Measurements from ENCODE around the gene TFPI. TPM values are rescaled to one million over a fixed set of nuclear protein-coding genes. Genes with fewer than 3 reads are reported as not detected.

TFPI gene
- total RNA-seq, 2 donors from 2014 or later = 8.8 to 23.4 TPM

DNA sequence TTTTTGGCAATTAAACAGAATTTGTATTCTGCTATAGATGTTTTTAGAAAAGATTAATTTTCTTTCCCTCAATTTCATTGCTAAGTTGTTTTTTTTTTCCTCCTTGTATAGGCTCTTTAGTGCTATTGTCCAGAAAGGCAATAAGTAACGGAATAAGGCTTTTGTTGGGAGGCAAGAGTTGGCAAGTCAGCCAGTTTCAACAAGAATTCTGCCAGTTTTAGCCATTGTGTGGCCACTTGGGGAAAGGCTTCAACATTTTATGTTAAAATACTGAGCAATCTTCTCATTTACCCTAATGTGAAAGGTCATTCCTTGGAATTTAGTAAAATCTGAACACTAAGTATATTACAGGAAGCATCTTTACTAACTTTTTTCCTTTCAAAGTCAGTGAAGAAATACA is 115.8 kb downstream of the TFPI start:
- H3K27me3 ChIP-seq = no peaks in the 10 kb centered on the region
- DNase-seq = no peak
- intact Hi-C loops (cut with DNase I) = no loop called here
- no peak overlapping the region for H3K4me3 ChIP-seq
- H3K4me1 ChIP-seq = no peaks in the 10 kb centered on the region
- no peaks in the 10 kb centered on the region for H3K36me3 ChIP-seq
- no peak for TF ChIP-seq CTCF (IDR thresholded peaks at IDR 0.05)
- no peak overlapping the region for H3K9ac ChIP-seq (ENCODE audit: low read depth in 2 of 2, low read length in 2 of 2)
- H3K27ac ChIP-seq = no peak overlapping the region
- no peaks in the 10 kb centered on the region for H3K9me3 ChIP-seq

DNA sequence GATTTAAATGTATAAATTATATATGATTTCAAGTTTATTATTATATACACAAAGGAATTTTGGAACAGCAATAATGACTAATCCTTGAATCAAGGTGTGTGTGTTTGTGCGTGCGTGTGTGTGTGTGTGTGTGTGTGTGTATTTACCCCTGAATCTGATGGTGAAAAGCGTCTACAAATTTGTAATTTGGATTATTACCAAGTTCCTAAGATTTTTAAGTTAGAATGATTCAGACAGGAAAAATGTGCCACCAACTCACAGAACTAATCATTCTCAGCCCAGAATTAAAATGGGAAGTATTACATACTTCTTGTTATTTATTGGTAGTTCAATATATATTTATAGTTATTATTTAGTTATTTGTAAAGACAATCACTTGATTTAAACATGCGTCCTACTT is 118.5 kb downstream of the TFPI start:
- DNase-seq = no peak
- Histone ChIP-seq H3K36me3 (no peaks in the 10 kb centered on the region), H3K9ac (ENCODE audit: low read depth in 2 of 2, low read length in 2 of 2) (no peak overlapping the region), H3K9me3 (no peaks in the 10 kb centered on the region), H3K4me3 (no peak overlapping the region), H3K27me3 (no peaks in the 10 kb centered on the region), H3K4me1 (no peaks in the 10 kb centered on the region), H3K27ac (no peak overlapping the region)
- TF ChIP-seq CTCF (IDR thresholded peaks at IDR 0.05) = no peak
- intact Hi-C loops (cut with DNase I) = no loop called here

DNA sequence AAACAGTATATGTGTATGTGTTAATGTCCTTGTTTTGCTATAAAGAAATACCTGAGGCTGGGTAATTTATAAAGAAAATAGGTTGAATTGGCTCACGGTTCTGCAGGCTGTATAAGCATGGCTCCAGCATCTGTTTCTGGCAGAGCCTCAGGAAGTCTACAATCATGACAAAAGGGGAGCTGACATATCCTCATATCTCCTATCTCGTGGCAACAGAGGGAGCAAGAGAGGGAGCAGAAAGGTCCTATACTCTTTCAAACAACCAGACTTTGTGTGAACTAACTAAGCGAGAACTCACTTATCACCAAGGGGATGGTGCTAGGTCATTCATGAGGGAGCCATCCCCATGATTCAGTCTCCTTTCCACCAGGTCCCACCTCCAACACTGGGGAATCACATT is 119.2 kb downstream of the TFPI start:
- Histone ChIP-seq H3K27me3 (no peaks in the 10 kb centered on the region), H3K9me3 (no peaks in the 10 kb centered on the region), H3K9ac (ENCODE audit: low read depth in 2 of 2, low read length in 2 of 2) (no peak overlapping the region), H3K4me1 (no peaks in the 10 kb centered on the region), H3K4me3 (no peak overlapping the region), H3K36me3 (no peaks in the 10 kb centered on the region), H3K27ac (no peak overlapping the region)
- intact Hi-C loops (cut with DNase I) = no loop called here
- TF ChIP-seq CTCF (IDR thresholded peaks at IDR 0.05) = no peak
- no peak for DNase-seq

DNA sequence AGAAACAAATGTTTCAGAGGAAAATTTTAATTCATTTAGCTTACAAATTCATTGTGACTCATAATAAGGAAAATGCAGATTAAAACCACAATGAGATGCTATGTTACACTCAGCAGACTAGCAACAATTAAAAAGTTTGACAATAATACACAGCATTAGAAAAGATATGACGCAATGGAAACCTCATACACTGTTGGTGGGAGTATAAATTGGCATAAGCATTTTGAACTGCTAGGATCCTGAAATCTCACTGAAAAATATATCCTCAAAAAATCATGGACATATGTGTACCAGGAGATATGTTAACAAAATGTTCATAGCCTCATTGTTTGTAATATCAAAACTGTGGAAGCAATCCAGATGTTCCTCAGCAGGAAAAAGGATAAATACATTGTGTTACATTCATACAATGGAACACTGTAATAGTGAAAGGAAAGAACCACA is 119.9 kb downstream of the TFPI start:
- Histone ChIP-seq H3K27me3 (no peaks in the 10 kb centered on the region), H3K27ac (no peak overlapping the region), H3K4me3 (no peak overlapping the region), H3K36me3 (no peaks in the 10 kb centered on the region), H3K9ac (ENCODE audit: low read depth in 2 of 2, low read length in 2 of 2) (no peak overlapping the region), H3K9me3 (no peaks in the 10 kb centered on the region), H3K4me1 (no peaks in the 10 kb centered on the region)
- DNase-seq = no peak
- TF ChIP-seq CTCF (IDR thresholded peaks at IDR 0.05) = no peak
- intact Hi-C loops (cut with DNase I) = no loop called here

GRCh38 chr2:187431911-187432310 is 122.3 kb downstream of the TFPI start:
- Histone ChIP-seq H3K4me1 (no peaks in the 10 kb centered on the region), H3K9me3 (no peaks in the 10 kb centered on the region), H3K27ac (no peak overlapping the region), H3K4me3 (no peak overlapping the region), H3K27me3 (no peaks in the 10 kb centered on the region), H3K9ac (ENCODE audit: low read depth in 2 of 2, low read length in 2 of 2) (no peak overlapping the region), H3K36me3 (no peaks in the 10 kb centered on the region)
- intact Hi-C loops (cut with DNase I) = no loop called here
- no peak for TF ChIP-seq CTCF (IDR thresholded peaks at IDR 0.05)
- DNase-seq = no peak

- no peak overlapping the region for H3K4me3 ChIP-seq
- DNase-seq = no peak
- no peak for TF ChIP-seq CTCF (IDR thresholded peaks at IDR 0.05)
- no peak overlapping the region for H3K27ac ChIP-seq
- H3K9me3 ChIP-seq = no peaks in the 10 kb centered on the region
- no peaks in the 10 kb centered on the region for H3K36me3 ChIP-seq
- no peaks in the 10 kb centered on the region for H3K27me3 ChIP-seq
- intact Hi-C loops (cut with DNase I) = no loop called here
- no peaks in the 10 kb centered on the region for H3K4me1 ChIP-seq
- no peak overlapping the region for H3K9ac ChIP-seq (ENCODE audit: low read depth in 2 of 2, low read length in 2 of 2)
Observed at GRCh38 chr2:187429989-187430388, 124.2 kb downstream of the TFPI start.
